LoVo (cell line): ENCODE data around the gene FLNA.
"Not testable (repeated sequence)": the region's sequence is repeated elsewhere in the genome, so short reads cannot be mapped to it uniquely, and the experiment has no call there.

Experiments used
- DNase-seq: peaks from one replicate; pipeline ENCODE4 v3.0.0-alpha.2; 2016; ENCODE audit warnings: low spot score

Gene FLNA

DNA sequence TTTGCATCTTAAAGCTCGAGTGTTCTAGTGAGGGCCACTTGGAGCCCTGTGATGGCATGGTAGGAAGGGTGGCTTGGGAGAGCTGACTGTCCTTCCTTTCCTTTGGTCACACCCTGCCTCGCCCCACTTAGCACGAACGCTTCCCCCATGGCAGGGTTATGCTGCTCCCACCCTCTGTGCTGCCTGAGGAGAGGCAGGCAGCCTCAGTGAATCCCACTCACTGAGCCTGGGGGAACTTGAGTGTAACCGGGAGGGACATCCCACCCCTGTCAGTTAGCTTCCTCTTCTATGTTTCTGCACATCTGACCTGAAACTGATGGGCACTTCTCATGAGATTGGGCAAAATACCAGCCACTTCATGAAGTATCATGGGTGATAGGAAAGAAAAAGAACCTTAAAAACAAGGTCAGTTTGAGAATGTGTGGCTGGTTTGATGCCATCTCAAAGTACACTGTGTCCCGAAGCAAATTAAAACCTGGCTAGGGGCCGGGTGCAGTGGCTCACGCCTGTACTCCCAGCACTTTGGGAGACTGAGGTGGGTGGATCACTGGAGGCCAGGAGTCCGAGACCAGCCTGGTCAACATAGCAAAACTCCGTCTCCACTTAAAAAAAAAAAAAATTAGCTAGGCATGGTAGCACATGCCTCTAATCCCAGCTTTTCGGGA lies 68.8 kb downstream of the FLNA start:
- no peak for DNase-seq

DNA sequence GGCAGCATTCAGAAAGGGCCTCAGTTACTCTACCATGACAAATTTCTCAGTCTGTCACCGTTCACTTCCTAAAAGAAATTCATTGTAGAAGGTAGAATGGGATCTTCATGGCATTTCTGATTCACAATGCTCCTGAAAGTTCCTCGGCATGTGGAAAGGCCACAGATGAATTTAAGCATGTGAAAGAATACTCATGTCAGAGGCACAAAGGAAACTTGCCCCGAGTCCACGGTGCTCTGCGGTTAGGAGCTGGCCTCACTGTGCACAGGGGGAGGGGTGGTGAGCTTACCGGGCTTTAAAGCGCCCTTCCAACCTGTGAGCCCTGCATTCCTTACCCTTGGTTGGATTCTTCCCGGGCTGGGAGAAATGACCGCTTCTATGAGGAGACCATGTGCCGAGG lies 69.6 kb downstream of the FLNA start:
- no peak for DNase-seq

DNA sequence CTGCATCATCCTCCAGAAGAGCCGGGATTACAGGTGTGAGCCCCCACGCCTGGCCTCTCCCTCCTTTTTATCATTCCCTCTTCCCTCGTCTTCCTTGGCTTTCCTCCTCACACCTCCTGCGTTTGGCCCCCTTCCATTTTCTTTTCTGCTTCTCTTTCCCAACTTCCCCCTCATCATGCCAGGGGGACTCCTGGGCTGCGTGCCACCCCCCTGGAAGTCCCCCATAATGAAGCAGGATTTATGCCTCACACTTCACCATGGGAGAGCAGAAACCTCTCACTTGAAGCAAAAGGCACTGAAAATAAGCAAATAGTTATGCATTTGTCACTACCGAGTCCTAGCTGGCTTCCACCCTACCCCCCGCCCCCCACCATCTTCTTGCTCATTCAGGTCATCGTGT lies 71.0 kb downstream of the FLNA start:
- no peak for DNase-seq

DNA sequence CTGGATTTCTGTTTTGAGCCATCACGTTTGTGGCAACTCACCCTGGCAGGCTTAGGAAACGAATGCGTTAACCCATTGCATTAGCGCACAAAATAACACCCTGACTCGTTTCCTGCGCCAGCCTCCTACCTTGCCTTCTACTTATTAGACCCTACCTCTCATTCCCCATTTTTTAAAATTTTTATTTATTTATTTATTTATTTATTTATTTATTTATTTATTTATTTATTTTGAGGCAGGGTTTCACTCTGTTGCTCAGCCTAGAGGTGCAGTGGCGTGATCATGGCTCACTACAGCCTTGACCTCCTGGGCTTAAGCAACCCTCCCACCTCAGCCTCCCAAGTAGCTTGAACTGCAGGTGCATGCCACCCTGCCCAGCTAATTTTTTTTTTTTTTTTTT lies 71.4 kb downstream of the FLNA start:
- DNase-seq: not testable (repeated sequence)

DNA sequence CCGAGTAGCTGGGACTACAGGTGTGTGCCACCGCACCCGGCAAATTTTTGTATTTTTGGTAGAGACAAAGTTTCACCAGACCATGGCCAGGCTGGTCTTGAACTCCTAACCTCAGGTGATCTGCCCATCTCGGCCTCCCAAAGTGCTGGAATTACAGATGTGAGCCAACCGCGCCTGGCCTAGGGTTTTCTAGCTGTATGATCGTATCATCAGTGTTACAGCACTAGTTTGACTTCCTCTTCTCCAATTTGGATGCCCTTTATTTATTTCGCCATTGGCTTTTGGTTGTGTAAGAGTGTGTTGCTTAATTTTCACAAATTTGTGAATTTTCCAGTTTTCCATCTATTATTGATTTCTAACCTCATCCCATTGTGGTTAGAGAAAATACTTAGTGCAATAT lies 73.6 kb downstream of the FLNA start:
- DNase-seq: no peak
